ENCODE results near the gene UNC5B. TPM values are rescaled to one million over a fixed set of nuclear protein-coding genes. Genes with fewer than 3 reads are reported as not detected.

Gene UNC5B
- total RNA-seq, 1 experiment from 2014 or later, result 9.9 TPM

DNA sequence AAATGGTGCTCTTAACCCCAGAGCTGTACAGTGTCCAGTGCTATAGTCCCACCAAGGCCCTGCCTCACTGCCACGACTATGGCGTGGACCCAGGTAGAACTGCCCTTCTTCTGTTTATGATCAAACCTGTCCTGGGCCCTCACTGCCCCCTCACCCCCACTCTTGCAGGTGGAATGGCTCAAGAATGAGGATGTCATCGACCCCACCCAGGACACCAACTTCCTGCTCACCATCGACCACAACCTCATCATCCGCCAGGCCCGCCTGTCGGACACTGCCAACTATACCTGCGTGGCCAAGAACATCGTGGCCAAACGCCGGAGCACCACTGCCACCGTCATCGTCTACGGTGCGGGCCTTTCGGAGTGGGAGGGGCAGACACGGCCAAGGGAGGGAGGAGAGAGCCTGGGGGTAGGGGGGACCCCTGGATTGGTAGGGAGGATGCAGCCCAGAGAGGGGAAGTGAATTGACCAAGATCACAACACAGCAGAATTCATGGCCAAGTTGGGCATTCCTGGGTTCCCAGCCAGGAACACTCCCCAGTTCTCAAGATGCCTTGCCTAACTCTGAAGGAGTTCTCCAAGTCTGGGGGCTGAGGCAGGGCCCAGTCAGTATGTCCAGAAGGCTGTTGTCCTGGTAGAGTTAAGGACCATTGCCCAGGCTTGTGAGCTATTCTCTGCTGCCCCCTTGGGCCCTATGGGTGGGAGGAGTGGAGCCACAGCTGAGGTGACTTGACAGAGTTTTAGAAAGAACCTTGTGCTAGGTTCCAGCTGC lies 74.3 kb downstream of the UNC5B start:
- no peaks in the 10 kb centered on the region for H3K9me3 ChIP-seq (ENCODE audit: low read depth, low read length, poor library complexity, severe bottlenecking)
- CTCF ChIA-PET, result interaction anchor here (1.5 kb wide), 1 partner anchor 17 kb away, joined by 3 read pairs; no protein-coding TSS in a partner anchor
- DNase-seq (ENCODE audit: low spot score), result no peak
- no peaks in the 10 kb centered on the region for H3K4me1 ChIP-seq (ENCODE audit: insufficient read depth, low read length, poor library complexity, severe bottlenecking)
- no peak overlapping the region for H3K27ac ChIP-seq (ENCODE audit: low read depth, low read length, poor library complexity, severe bottlenecking)
- TF ChIP-seq CTCF (conservative IDR thresholded peaks at IDR 0.05; ENCODE audit: low read depth, low read length), result no peak
- TF ChIP-seq EZH2 (IDR thresholded peaks at IDR 0.05; ENCODE audit: borderline replicate concordance, low read depth, low read length, poor library complexity, severe bottlenecking), result no peak
- POLR2A ChIA-PET (ENCODE audit: low non-redundant PET), result no interaction called here
- no TSS peak for BruUV-seq (replicated peaks)
- no peaks in the 10 kb centered on the region for H3K27me3 ChIP-seq (replicated peaks; ENCODE audit: insufficient read depth, low read depth, low read length, poor library complexity)
- intact Hi-C loops (cut with micrococcal nuclease; ENCODE audit: unreplicated experiment), result loop anchor here (10.0 kb wide), 1 partner anchor 732 kb away; no protein-coding TSS in a partner anchor
- no peak overlapping the region for H3K4me3 ChIP-seq (ENCODE audit: low read depth, low read length, poor library complexity, severe bottlenecking)
- H3K36me3 ChIP-seq (ENCODE audit: insufficient read depth, low read length, poor library complexity, severe bottlenecking), result peaks cover 4% of the 10 kb centered on the region

DNA sequence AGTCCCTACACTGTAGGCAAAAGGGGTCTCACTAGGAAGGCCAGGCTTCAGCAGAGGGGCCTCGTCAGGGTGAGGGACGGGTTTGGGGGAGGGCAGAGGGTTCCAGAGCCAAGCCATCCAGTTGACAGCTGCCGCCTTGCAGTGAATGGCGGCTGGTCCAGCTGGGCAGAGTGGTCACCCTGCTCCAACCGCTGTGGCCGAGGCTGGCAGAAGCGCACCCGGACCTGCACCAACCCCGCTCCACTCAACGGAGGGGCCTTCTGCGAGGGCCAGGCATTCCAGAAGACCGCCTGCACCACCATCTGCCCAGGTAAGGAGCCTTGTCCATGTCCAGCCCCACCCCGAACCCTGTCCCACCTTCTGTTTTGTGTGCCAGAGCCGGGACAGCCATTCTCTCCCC lies 75.1 kb downstream of the UNC5B start:
- Histone ChIP-seq H3K27ac (ENCODE audit: low read depth, low read length, poor library complexity, severe bottlenecking) (no peak overlapping the region), H3K4me1 (ENCODE audit: insufficient read depth, low read length, poor library complexity, severe bottlenecking) (no peaks in the 10 kb centered on the region), H3K27me3 (replicated peaks; ENCODE audit: insufficient read depth, low read depth, low read length, poor library complexity) (no peaks in the 10 kb centered on the region), H3K9me3 (ENCODE audit: low read depth, low read length, poor library complexity, severe bottlenecking) (no peaks in the 10 kb centered on the region), H3K4me3 (ENCODE audit: low read depth, low read length, poor library complexity, severe bottlenecking) (no peak overlapping the region), H3K36me3 (ENCODE audit: insufficient read depth, low read length, poor library complexity, severe bottlenecking) (peaks cover 4% of the 10 kb centered on the region)
- BruUV-seq (replicated peaks), result no TSS peak
- CTCF ChIA-PET, result no interaction called here
- no peak for DNase-seq (ENCODE audit: low spot score)
- POLR2A ChIA-PET (ENCODE audit: low non-redundant PET), result no interaction called here
- TF ChIP-seq EZH2 (IDR thresholded peaks at IDR 0.05; ENCODE audit: borderline replicate concordance, low read depth, low read length, poor library complexity, severe bottlenecking) (no peak), CTCF (conservative IDR thresholded peaks at IDR 0.05; ENCODE audit: low read depth, low read length) (no peak)
- intact Hi-C loops (cut with micrococcal nuclease; ENCODE audit: unreplicated experiment), result loop anchor here (10.0 kb wide), 1 partner anchor 733 kb away; no protein-coding TSS in a partner anchor

DNA sequence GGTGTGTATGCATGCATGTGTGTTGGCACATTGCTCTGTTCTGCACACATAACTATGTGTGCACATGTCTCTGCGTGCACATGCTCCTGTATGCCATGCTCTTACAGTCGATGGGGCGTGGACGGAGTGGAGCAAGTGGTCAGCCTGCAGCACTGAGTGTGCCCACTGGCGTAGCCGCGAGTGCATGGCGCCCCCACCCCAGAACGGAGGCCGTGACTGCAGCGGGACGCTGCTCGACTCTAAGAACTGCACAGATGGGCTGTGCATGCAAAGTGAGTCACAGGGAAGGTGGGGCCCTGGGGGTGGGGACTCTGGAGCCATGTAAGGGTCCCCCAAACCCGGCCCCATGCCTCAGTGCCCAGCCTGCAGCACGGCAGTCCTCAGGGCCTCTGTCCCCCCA lies 76.1 kb downstream of the UNC5B start:
- no peak for TF ChIP-seq EZH2 (IDR thresholded peaks at IDR 0.05; ENCODE audit: borderline replicate concordance, low read depth, low read length, poor library complexity, severe bottlenecking)
- TF ChIP-seq CTCF (conservative IDR thresholded peaks at IDR 0.05; ENCODE audit: low read depth, low read length), result no peak
- Histone ChIP-seq H3K36me3 (ENCODE audit: insufficient read depth, low read length, poor library complexity, severe bottlenecking) (peaks cover 4% of the 10 kb centered on the region), H3K9me3 (ENCODE audit: low read depth, low read length, poor library complexity, severe bottlenecking) (no peaks in the 10 kb centered on the region), H3K27ac (ENCODE audit: low read depth, low read length, poor library complexity, severe bottlenecking) (no peak overlapping the region), H3K4me3 (ENCODE audit: low read depth, low read length, poor library complexity, severe bottlenecking) (no peak overlapping the region), H3K27me3 (replicated peaks; ENCODE audit: insufficient read depth, low read depth, low read length, poor library complexity) (no peaks in the 10 kb centered on the region), H3K4me1 (ENCODE audit: insufficient read depth, low read length, poor library complexity, severe bottlenecking) (no peaks in the 10 kb centered on the region)
- POLR2A ChIA-PET (ENCODE audit: low non-redundant PET), result no interaction called here
- no TSS peak for BruUV-seq (replicated peaks)
- CTCF ChIA-PET, result no interaction called here
- intact Hi-C loops (cut with micrococcal nuclease; ENCODE audit: unreplicated experiment), result loop anchor here (10.0 kb wide), 1 partner anchor 734 kb away; no protein-coding TSS in a partner anchor
- no peak for DNase-seq (ENCODE audit: low spot score)

Measured in A673 (cell line).